Measurements from ENCODE around the gene TMEM109.

GRCh38 chr11:60926500-60926899 lies 12.5 kb downstream of the TMEM109 start:
- TF ChIP-seq ZNF274 (IDR thresholded peaks at IDR 0.05; ENCODE audit: low read depth, low read length), result no peak
- TF ChIP-seq SUZ12 (IDR thresholded peaks at IDR 0.05; ENCODE audit: extremely low read depth, insufficient read depth, insufficient read length), result no peak
- no peak for TF ChIP-seq YY1 (IDR thresholded peaks at IDR 0.05; ENCODE audit: insufficient read depth, insufficient read length)
